ENCODE measurements around the gene CNDP2.

The CNDP2 gene

GRCh38 chr18:74528913-74529312 lies 32.8 kb downstream of the CNDP2 start:
- H3K4me3 ChIP-seq (ENCODE audit: low read depth, low read length): no peak overlapping the region
- TF ChIP-seq CTCF (IDR thresholded peaks at IDR 0.05; ENCODE audit: low read depth, low read length, missing control alignments): no peak
- DNase-seq (ENCODE audit: low read depth): no peak

- no peak for DNase-seq (ENCODE audit: low read depth)
- no peak overlapping the region for H3K4me3 ChIP-seq (ENCODE audit: low read depth, low read length)
- TF ChIP-seq CTCF (IDR thresholded peaks at IDR 0.05; ENCODE audit: low read depth, low read length, missing control alignments): no peak
Observed at GRCh38 chr18:74529378-74529777, 33.2 kb downstream of the CNDP2 start.

- H3K4me3 ChIP-seq (ENCODE audit: low read depth, low read length): no peak overlapping the region
- no peak for DNase-seq (ENCODE audit: low read depth)
- no peak for TF ChIP-seq CTCF (IDR thresholded peaks at IDR 0.05; ENCODE audit: low read depth, low read length, missing control alignments)
Observed at GRCh38 chr18:74529811-74530583, 33.8 kb downstream of the CNDP2 start.

- DNase-seq (ENCODE audit: low read depth): no peak
- no peak overlapping the region for H3K4me3 ChIP-seq (ENCODE audit: low read depth, low read length)
- TF ChIP-seq CTCF (IDR thresholded peaks at IDR 0.05; ENCODE audit: low read depth, low read length, missing control alignments): no peak
Observed at GRCh38 chr18:74530584-74530862, 34.4 kb downstream of the CNDP2 start.

GRCh38 chr18:74531043-74531442 lies 34.9 kb downstream of the CNDP2 start:
- no peak for DNase-seq (ENCODE audit: low read depth)
- no peak for TF ChIP-seq CTCF (IDR thresholded peaks at IDR 0.05; ENCODE audit: low read depth, low read length, missing control alignments)
- no peak overlapping the region for H3K4me3 ChIP-seq (ENCODE audit: low read depth, low read length)

- no peak for DNase-seq (ENCODE audit: low read depth)
- no peak overlapping the region for H3K4me3 ChIP-seq (ENCODE audit: low read depth, low read length)
- no peak for TF ChIP-seq CTCF (IDR thresholded peaks at IDR 0.05; ENCODE audit: low read depth, low read length, missing control alignments)
Observed at GRCh38 chr18:74532511-74533025, 36.4 kb downstream of the CNDP2 start.

GRCh38 chr18:74533666-74534065 lies 37.5 kb downstream of the CNDP2 start:
- no peak for DNase-seq (ENCODE audit: low read depth)
- no peak for TF ChIP-seq CTCF (IDR thresholded peaks at IDR 0.05; ENCODE audit: low read depth, low read length, missing control alignments)
- H3K4me3 ChIP-seq (ENCODE audit: low read depth, low read length): no peak overlapping the region

Data from GM12864 (cell line).